Left lung (tissue), 10 donors: ENCODE data around the gene SLC19A1. TPM values are rescaled to one million over a fixed set of nuclear protein-coding genes. Genes with fewer than 3 reads are reported as not detected.
"Not testable (repeated sequence)": the region's sequence is repeated elsewhere in the genome, so short reads cannot be mapped to it uniquely, and the experiment has no call there.

Source experiments
- ATAC-seq: fragments of 200-7000 bp; cut with Tn5 transposase; one replicate; pipeline ENCODE4 v1.9.1; 2020; ENCODE audit warnings: moderate library complexity
- DNase-seq, 4 donors: peaks; one replicate each; pipeline ENCODE4 v3.0.0-alpha.2; 2013 to 2020
- H3K27ac ChIP-seq, 2 donors: fragments of 200-600 bp; sonication (generic) in 1 of 2; one replicate each; pipeline versions ENCODE4 v1.5.0 to v1.8.0; 2020 to 2021
- H3K27me3 ChIP-seq, 2 donors: fragments of 200-600 bp; sonication (generic) in 1 of 2; one replicate each; pipeline versions ENCODE4 v1.5.0 to v1.8.0; 2020 to 2021
- H3K36me3 ChIP-seq, 2 donors: fragments of 200-600 bp; sonication (generic) in 1 of 2; one replicate each; pipeline versions ENCODE4 v1.5.0 to v1.8.0; 2020 to 2021
- H3K4me1 ChIP-seq, 2 donors: fragments of 200-600 bp; one replicate each; pipeline ENCODE4 v1.8.0; 2021
- H3K4me3 ChIP-seq, 2 donors: fragments of 200-600 bp; sonication (generic) in 1 of 2; one replicate each; pipeline versions ENCODE4 v1.5.0 to v1.8.0; 2020 to 2021; ENCODE audit warnings: mild to moderate bottlenecking in 1 of 2
- H3K9me3 ChIP-seq, 2 donors: fragments of 200-600 bp; sonication (generic) in 1 of 2; one replicate each; pipeline versions ENCODE4 v1.5.0 to v1.8.0; 2020 to 2021
- CTCF ChIP-seq, 2 donors: fragments of 200-600 bp; sonication (generic) in 1 of 2; IDR thresholded peaks; one replicate each; pipeline versions ENCODE4 v1.5.0 to v1.8.0; 2021; ENCODE audit warnings: antibody characterized with exemption in 2 of 2
- intact Hi-C, 2 donors: fragments of 100-400 bp; cut with DNase I; formaldehyde crosslinking; loops; one replicate each; pipeline versions ENCODE4 v1.11.2 to v1.14.2; 2022
- polyA plus RNA-seq, 6 donors: library from polyadenylated mRNA; unstranded; fragments of 120-200 nt; gene quantifications; one replicate each; pipeline ENCODE4 v1.2.1, GENCODE V29; 2013; ENCODE audit not compliant: insufficient read length in 6 of 6
- total RNA-seq, 2 donors: library from RNA; stranded (reverse); fragmentation: NEBNext Ultra II Directional; extraction: Animal tissue kit (Norgen Biotek cat#: 25700); gene quantifications; one replicate each; pipeline ENCODE4 v1.2.1, GENCODE V29; 2021
- donor health status: DM: no; HTN: yes; CAD: no.
- donor health status: DM: no; HTN: no; CAD: no.

The SLC19A1 gene
- total and polyA plus RNA-seq, 8 donors, result 22.4 to 50.4 (median 27.2) TPM

DNA sequence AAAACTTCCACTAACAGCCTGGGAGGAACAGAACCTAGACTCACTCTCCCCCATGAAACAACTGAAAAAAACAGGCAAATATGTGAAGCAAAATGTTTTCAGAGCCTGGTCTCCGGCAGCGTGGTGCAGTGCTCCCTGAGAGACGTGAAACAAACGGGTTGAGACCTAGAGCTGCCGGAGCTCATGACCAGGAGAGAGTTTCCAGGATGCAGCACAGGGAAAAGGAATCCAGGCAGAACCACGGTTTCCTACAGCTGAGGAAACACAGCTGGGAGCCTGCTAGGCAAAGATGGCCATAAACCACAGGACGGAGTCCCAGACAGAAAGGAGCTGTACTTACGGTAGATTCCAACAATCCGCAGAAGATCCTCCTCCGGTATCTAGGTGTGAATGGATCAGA is 20.2 kb upstream of the SLC19A1 start:
- ATAC-seq, result peak; percentile 56
- DNase-seq, result no peak
- H3K4me3 ChIP-seq, result peak overlapping the region; percentile 12 to 21
- no peak for TF ChIP-seq CTCF (IDR thresholded peaks at IDR 0.05)
- intact Hi-C loops, result no loop called here
- peaks cover 0 to 29% of the 10 kb centered on the region in 2 donors for H3K27me3 ChIP-seq
- H3K4me1 ChIP-seq, result no peaks in the 10 kb centered on the region
- H3K9me3 ChIP-seq, result no peaks in the 10 kb centered on the region
- H3K27ac ChIP-seq, result peak overlapping the region in 1 of 2 donors; percentile 38
- no peaks in the 10 kb centered on the region for H3K36me3 ChIP-seq

DNA sequence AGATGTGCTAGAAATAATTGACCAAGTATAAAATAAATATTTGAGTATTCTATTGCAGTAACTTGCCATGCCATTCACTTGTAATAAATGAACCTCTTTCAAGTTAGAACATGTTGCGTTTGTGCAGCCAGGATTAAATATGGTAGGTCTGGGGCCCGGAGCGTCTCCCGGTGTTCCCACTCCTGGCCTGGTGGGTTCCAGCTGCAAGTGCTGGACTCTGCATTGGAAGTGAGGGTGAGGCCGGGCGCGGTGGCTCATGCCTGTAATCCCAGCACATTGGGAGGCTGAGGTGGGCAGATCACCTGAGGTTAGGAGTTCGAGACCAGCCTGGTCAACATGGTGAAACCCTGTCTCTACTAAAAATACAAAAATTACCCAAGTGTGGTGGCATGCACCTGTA is 19.0 kb upstream of the SLC19A1 start:
- H3K36me3 ChIP-seq, intact Hi-C loops, H3K4me1 ChIP-seq, H3K9me3 ChIP-seq, ATAC-seq, H3K27ac ChIP-seq: not testable (repeated sequence)
- peaks cover 0 to 29% of the 10 kb centered on the region in 2 donors for H3K27me3 ChIP-seq
- peak overlapping the region in 1 of 2 donors; percentile 21 for H3K4me3 ChIP-seq
- DNase-seq, result peak in 2 of 4 donors; percentile 12 to 51

DNA sequence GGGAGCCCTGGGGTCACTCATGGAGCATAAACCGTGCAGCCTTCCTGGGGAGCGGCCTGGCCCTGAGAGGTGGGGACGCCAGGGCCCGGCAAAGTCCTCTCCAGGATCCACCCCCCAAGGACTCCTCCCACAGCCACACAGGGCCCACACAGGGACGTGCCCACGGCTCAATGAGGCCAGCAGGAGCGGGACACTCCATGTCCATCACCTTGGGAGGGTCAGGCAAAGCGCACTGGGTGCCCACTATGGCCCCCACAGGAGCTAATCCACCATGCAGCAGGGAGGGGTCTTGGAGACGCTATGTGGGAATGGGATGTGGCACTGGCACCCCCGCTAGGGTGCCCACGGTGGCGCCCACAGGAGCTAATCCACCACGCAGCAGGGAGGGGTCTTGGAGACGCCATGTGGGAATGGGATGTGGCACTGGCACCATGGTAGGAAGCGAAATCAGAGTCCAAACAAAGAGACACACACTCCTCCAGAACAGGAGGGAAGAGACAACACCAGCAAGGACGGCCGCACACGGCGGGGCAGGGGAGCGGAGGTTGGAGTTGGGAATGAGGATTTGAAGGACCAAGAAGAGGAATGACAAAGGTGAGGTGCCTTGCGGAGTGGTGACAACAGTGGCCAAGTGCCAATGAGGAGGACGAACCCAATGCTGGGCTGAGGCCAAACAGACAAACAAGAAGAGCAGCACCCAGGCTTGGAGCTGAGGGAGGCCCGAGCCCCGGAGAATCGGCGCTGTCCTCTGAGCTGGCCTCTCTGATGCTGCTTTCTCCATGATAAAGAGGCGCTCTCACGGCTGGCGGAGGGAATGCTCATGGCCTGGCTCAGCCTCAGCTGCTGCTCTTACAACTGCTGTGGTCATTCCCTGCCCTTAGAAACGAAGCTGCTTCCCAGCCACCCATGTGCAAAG is 18.1 kb upstream of the SLC19A1 start:
- H3K4me1 ChIP-seq, result peaks cover 0 to 13% of the 10 kb centered on the region in 2 donors
- ATAC-seq, result no peak
- no peaks in the 10 kb centered on the region for H3K36me3 ChIP-seq
- H3K4me3 ChIP-seq, result peak overlapping the region in 1 of 2 donors; percentile 21
- intact Hi-C loops, result no loop called here
- no peak for TF ChIP-seq CTCF (IDR thresholded peaks at IDR 0.05)
- DNase-seq, result peak in 1 of 4 donors; percentile 58
- peaks cover 0 to 25% of the 10 kb centered on the region in 2 donors for H3K27me3 ChIP-seq
- H3K27ac ChIP-seq, result no peak overlapping the region
- H3K9me3 ChIP-seq, result no peaks in the 10 kb centered on the region

DNA sequence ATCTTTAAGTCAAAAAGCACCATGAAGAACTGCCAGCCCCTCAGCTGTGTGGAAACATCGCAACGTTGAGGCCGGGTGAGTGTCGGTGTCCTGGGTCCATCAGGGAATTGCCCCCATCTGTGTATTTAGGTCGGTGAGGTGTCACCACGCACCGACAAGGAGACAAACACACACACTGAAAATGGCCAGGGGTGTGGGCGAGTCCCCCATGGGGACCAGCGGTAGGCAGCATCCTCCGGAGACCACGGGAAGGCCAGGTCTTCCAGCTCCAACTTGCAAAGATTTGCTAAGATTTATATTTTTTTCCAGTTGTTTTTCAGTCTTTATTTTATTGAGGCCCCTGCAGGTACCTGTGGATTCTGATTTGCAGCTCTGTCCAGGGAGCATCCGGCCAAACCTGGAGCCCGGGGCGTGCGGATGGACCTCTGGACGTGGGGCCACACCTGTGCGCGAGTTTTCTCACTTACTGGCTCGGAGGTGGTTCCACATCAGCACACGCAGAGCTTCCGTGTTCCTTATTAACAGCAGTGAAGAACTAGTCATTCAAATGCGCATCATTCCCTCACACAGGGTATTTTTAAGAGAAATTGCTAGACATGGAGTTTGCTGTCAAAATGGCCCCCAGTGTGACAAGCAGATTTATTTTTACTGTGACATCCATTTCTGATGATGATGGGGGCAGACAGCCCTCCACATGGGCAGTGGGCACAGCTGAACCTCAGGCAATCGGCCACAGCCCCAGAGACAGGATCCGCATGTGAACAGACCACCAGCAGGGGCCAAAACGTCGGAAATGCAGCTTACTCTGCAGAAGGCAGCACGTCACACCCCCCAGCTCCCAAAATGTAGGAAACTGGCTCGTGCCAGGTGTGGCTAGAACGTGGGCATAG is 17.2 kb upstream of the SLC19A1 start:
- intact Hi-C loops, result loop anchor here in 1 of 2 donors (10.0 kb wide), 1 partner anchor 265 kb away; no protein-coding TSS in a partner anchor
- no peak for TF ChIP-seq CTCF (IDR thresholded peaks at IDR 0.05)
- peak in 2 of 4 donors; percentile 29 to 43 for DNase-seq

DNA sequence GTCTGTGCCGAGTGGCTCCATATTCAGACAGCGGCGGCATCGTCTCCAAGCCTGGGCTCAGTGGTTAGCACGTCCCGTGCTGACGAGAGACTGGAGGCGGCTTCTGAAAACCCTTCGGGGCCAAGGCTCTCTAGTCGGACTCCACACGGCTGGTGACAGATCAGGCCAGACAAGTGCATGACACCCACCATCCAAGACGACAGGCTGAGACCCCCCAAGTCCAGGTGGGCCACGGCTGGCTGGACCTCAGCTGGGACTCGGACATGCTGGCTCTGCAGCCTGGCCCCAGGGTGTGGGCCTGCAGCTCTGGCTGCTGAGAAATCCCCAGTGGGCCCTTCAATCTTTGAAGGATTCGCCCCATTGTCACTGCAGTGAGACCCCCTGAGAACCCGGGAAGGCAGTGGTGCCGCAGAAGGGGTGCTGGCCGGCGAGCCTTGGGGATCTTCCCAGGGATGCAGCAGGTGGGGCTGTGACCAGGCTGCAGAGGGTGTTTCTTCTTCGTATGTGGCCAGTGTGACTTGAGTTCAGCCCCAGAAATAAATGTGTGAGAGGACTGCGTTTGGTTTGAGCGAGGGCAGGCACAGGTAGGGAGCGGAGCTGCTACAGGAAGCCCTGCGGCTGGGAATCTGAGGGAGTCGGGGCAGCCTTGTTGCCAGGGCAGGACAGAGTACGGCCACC is 15.9 kb upstream of the SLC19A1 start:
- Histone ChIP-seq H3K27me3 (peaks cover 0 to 11% of the 10 kb centered on the region in 2 donors), H3K4me3 (no peak overlapping the region), H3K36me3 (no peaks in the 10 kb centered on the region), H3K27ac (no peak overlapping the region), H3K4me1 (peaks cover 0 to 15% of the 10 kb centered on the region in 2 donors), H3K9me3 (no peaks in the 10 kb centered on the region)
- TF ChIP-seq CTCF (IDR thresholded peaks at IDR 0.05), result no peak
- DNase-seq (peak in 2 of 4 donors; percentile 25 to 66), ATAC-seq (no peak)
- intact Hi-C loops, result loop anchor here in 1 of 2 donors (10.0 kb wide), 1 partner anchor 267 kb away; no protein-coding TSS in a partner anchor

More for the DNA sequence above, 17.2 kb upstream of the SLC19A1 start:
- ATAC-seq, result no peak
- Histone ChIP-seq H3K27ac (no peak overlapping the region), H3K27me3 (peaks cover 0 to 21% of the 10 kb centered on the region in 2 donors), H3K36me3 (no peaks in the 10 kb centered on the region), H3K4me3 (no peak overlapping the region), H3K9me3 (no peaks in the 10 kb centered on the region), H3K4me1 (peaks cover 0 to 13% of the 10 kb centered on the region in 2 donors)
